Right lobe of liver (tissue), 6 donors: Measurements from ENCODE around the gene MOGAT2. TPM values are rescaled to one million over a fixed set of nuclear protein-coding genes. Genes with fewer than 3 reads are reported as not detected.

ENCODE experiments used
- ATAC-seq, 4 donors: fragments of 200-7000 bp; cut with Tn5 transposase; one replicate each; pipeline ENCODE4 v1.9.1; 2020; ENCODE audit warnings: mild to moderate bottlenecking in 4 of 4, moderate library complexity in 4 of 4
- DNase-seq, 3 donors: peaks; one replicate each; pipeline ENCODE4 v3.0.0-alpha.2; 2020
- H3K27ac ChIP-seq, 3 donors: fragments of 200-600 bp; one replicate each; pipeline ENCODE4 v1.8.0; 2022
- H3K27me3 ChIP-seq, 2 donors: fragments of 200-600 bp; one replicate each; pipeline ENCODE4 v1.8.0; 2022
- H3K36me3 ChIP-seq, 4 donors: fragments of 200-600 bp; sonication (generic) in 1 of 4; one replicate each; pipeline versions ENCODE4 v1.5.1 to v1.8.0; 2017 to 2022; ENCODE audit warnings: control low read depth in 1 of 4
- H3K4me1 ChIP-seq, 4 donors: fragments of 200-600 bp; sonication (generic) in 1 of 4; one replicate each; pipeline versions ENCODE4 v1.5.1 to v1.8.0; 2017 to 2022; ENCODE audit warnings: control low read depth in 1 of 4
- H3K4me3 ChIP-seq, 3 donors: fragments of 200-600 bp; one replicate each; pipeline ENCODE4 v1.8.0; 2022
- H3K9me3 ChIP-seq, 4 donors: fragments of 200-600 bp; sonication (generic) in 1 of 4; one replicate each; pipeline versions ENCODE4 v1.5.1 to v1.8.0; 2017 to 2022; ENCODE audit warnings: control low read depth in 1 of 4
- CTCF ChIP-seq, 4 donors: fragments of 200-600 bp in 3 of 4; fragments of 450-650 bp in 1 of 4; IDR thresholded peaks; one replicate each; pipeline versions ENCODE4 v1.5.1 to v1.8.0; 2016 to 2022; ENCODE audit warnings: antibody characterized with exemption in 4 of 4, mild to moderate bottlenecking in 2 of 4
- POLR2A ChIP-seq: fragments of 450-650 bp; IDR thresholded peaks from one replicate; pipeline ENCODE4 v1.6.1; 2017; ENCODE audit warnings: antibody characterized with exemption, mild to moderate bottlenecking
- WGBS: methylation state at CpG from one replicate; pipeline ENCODE4 v1.1.6; 2018; ENCODE audit warnings: low coverage, low lambda C conversion rate; ENCODE audit not compliant: insufficient coverage; ENCODE audit errors: missing lambda C conversion rate; 5-methylcytosine and 5-hydroxymethylcytosine counted together
- intact Hi-C, 2 donors: fragments of 100-400 bp; cut with DNase I; formaldehyde crosslinking; loops; one replicate each; pipeline versions ENCODE4 v1.11.2 to v1.14.1; 2022
- total RNA-seq, 6 experiments: library from RNA; depleted of rRNA in 2 of 6; stranded (reverse); fragments of >200 nt in 2 of 6; fragmentation: NEBNext Ultra II Directional in 3 of 6; extraction: Animal tissue kit (Norgen Biotek cat#: 25700) in 3 of 6; gene quantifications; one replicate each; pipeline versions ENCODE4 v1.1.0 to v1.2.4, GENCODE V29; 2016 to 2023
- donor health status: DM: no; HTN: yes; CAD: no.
- donor health status: DM: no; HTN: no; CAD: no.
- donor health status: DM: no; HTN: no; CAD: no.
- donor health status: DM: no; HTN: yes; CAD: no.
- donor health status: DM: no; HTN: yes; CAD: no.

MOGAT2 gene
- total RNA-seq, 6 experiments from 2014 or later: 24.3 to 164 (median 100) TPM

DNA sequence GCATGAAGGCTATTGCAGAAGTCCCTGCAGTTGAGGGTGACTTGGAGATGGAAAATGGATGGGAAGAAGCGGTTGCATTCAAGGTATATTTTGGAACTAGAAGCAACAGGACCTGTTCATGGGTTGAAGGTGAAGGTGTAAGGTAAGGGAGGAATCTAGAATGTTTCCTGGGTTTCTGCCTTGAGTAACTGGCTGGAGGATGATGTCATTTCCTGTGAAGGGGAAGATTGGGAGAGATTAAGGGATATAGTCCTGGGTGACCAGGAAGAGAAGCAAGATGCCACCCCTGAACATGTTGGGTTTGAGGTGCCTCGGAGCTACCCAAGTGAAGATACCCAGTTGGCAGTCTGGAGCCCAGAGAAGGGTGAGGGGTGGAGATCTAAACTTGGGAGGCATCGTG lies 12.1 kb upstream of the MOGAT2 start:
- H3K4me3 ChIP-seq: no peak overlapping the region
- peaks cover 0 to 8% (median 3%) of the 10 kb centered on the region in 4 donors for H3K4me1 ChIP-seq
- no peak for TF ChIP-seq POLR2A
- TF ChIP-seq CTCF (IDR thresholded peaks at IDR 0.05): no peak
- no peak for ATAC-seq
- WGBS: 75% methylated on average over 3 of the region's 3 CpGs
- no peak overlapping the region for H3K27ac ChIP-seq
- no peaks in the 10 kb centered on the region for H3K36me3 ChIP-seq
- H3K27me3 ChIP-seq: no peaks in the 10 kb centered on the region
- intact Hi-C loops: loop anchor here in 1 of 2 donors (10.0 kb wide), 1 partner anchor 59 kb away; the partner anchor contains the start of gene DGAT2
- no peaks in the 10 kb centered on the region for H3K9me3 ChIP-seq
- no peak for DNase-seq

DNA sequence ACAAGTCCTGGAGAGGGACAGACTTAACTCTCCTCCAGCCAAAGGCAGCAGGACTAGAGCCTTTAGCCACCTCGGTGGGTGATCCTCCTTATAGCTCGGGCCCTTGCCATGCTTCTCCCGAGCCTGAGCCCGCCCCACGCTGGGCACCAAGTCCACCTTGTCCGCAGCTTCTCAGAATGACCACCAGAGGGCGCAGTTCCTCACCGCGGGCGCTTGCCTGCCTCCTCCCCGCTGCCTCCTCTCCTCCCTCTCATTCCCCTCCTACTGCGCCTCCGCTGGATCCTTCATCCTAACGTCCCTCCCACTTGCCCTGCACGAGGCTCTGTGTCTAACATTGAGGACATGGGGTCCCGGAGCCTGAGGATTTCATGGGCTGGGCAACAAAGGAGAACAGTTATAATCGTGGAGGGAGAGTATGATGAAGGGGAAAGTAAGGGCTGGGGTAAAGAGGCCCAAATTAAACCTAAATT lies 11.3 kb upstream of the MOGAT2 start:
- Histone ChIP-seq H3K36me3 (no peaks in the 10 kb centered on the region), H3K27ac (no peak overlapping the region), H3K9me3 (no peaks in the 10 kb centered on the region), H3K4me1 (peaks cover 0 to 8% (median 3%) of the 10 kb centered on the region in 4 donors), H3K27me3 (no peaks in the 10 kb centered on the region), H3K4me3 (no peak overlapping the region)
- under 1% methylated on average over 14 of the region's 17 CpGs for WGBS
- ATAC-seq (peak; percentile 99 to 100 (median 99)), DNase-seq (peak; percentile 72 to 84 (median 83))
- intact Hi-C loops: loop anchor here in 1 of 2 donors (10.0 kb wide), 1 partner anchor 59 kb away; the partner anchor contains the start of gene DGAT2
- TF ChIP-seq CTCF (IDR thresholded peaks at IDR 0.05): peak; percentile 84 to 99 (median 98)
- no peak for TF ChIP-seq POLR2A

- no peak for ATAC-seq
- H3K4me3 ChIP-seq: no peak overlapping the region
- no peak for DNase-seq
- H3K36me3 ChIP-seq: no peaks in the 10 kb centered on the region
- WGBS: 84% methylated on average over 9 of the region's 9 CpGs
- intact Hi-C loops: no loop called here
- no peak overlapping the region for H3K27ac ChIP-seq
- H3K9me3 ChIP-seq: no peaks in the 10 kb centered on the region
- H3K27me3 ChIP-seq: no peaks in the 10 kb centered on the region
- TF ChIP-seq CTCF (IDR thresholded peaks at IDR 0.05): no peak
- no peak for TF ChIP-seq POLR2A
- H3K4me1 ChIP-seq: peaks cover 0 to 23% (median 5%) of the 10 kb centered on the region in 4 donors
Observed at GRCh38 chr11:75714211-75714610, 3.4 kb upstream of the MOGAT2 start.

GRCh38 chr11:75715688-75716087 lies 1.9 kb upstream of the MOGAT2 start:
- intact Hi-C loops: no loop called here

More at GRCh38 chr11:75715688-75716087, 1.9 kb upstream of the MOGAT2 start:
- Histone ChIP-seq H3K27ac (no peak overlapping the region), H3K27me3 (no peaks in the 10 kb centered on the region), H3K4me1 (peaks cover 0 to 26% (median 7%) of the 10 kb centered on the region in 4 donors), H3K36me3 (no peaks in the 10 kb centered on the region), H3K9me3 (no peaks in the 10 kb centered on the region), H3K4me3 (no peak overlapping the region)
- no peak for DNase-seq
- WGBS: 73% methylated on average over 2 of the region's 2 CpGs
- no peak for ATAC-seq
- TF ChIP-seq CTCF (IDR thresholded peaks at IDR 0.05): no peak
- no peak for TF ChIP-seq POLR2A
